Stimulated activated memory B cell treated with anti-CD40 and anti-IgM and Interleukin-4, amounts not matched to agents 10 μg/mL and 1 μg/mL and 100 μg/mL, for 72 hours (primary cell): ENCODE results near the gene ATP9B.
A peak's percentile ranks its signal among the peaks of the same experiment; 100 is the strongest.

Experiments used
- ATAC-seq: fragments of 150-1000 bp; cut with Tn5 transposase; 2 replicates; pipeline ENCODE4 v1.10.0; 2021
- H3K27ac Mint-ChIP-seq: one replicate; pipeline ENCODE4 v1.8.0; 2022; ENCODE audit warnings: mild to moderate bottlenecking, mixed read lengths
- H3K27me3 Mint-ChIP-seq: one replicate; pipeline ENCODE4 v1.8.0; 2022; ENCODE audit warnings: mixed read lengths
- H3K36me3 Mint-ChIP-seq: one replicate; pipeline ENCODE4 v1.8.0; 2022; ENCODE audit warnings: mixed read lengths
- H3K4me1 Mint-ChIP-seq: one replicate; pipeline ENCODE4 v1.8.0; 2022; ENCODE audit warnings: mixed read lengths
- H3K4me3 Mint-ChIP-seq: one replicate; pipeline ENCODE4 v1.8.0; 2022; ENCODE audit warnings: mild to moderate bottlenecking, moderate library complexity, mixed read lengths
- H3K9me3 Mint-ChIP-seq: one replicate; pipeline ENCODE4 v1.8.0; 2022; ENCODE audit warnings: mixed read lengths

Gene ATP9B

DNA sequence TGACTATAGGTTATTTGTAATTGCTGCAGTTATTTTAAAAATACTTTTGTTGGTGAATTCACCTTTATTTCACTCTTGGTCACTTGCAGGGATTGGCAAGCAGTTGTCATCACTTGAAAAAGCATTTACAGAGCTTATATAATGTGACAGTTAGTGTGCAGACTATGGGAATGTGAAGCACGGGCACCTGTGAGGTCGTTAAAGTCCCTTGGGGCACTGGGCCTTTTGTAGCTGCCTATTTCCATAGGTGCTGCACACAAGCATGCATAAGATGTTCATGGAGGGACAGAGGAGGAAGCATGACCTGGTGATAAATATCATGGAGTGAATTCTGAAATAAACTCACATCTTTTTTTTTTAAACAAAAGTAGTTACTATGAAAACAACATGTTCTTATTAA lies 124.6 kb downstream of the ATP9B start:
- no peak overlapping the region for H3K27ac Mint-ChIP-seq
- no peak for ATAC-seq

GRCh38 chr18:79195716-79196683 lies 126.8 kb downstream of the ATP9B start:
- H3K36me3 Mint-ChIP-seq = peaks cover 21% of the 10 kb centered on the region
- ATAC-seq = no peak
- no peaks in the 10 kb centered on the region for H3K27me3 Mint-ChIP-seq
- no peak overlapping the region for H3K4me3 Mint-ChIP-seq
- no peaks in the 10 kb centered on the region for H3K9me3 Mint-ChIP-seq
- H3K27ac Mint-ChIP-seq = no peak overlapping the region
- H3K4me1 Mint-ChIP-seq = no peaks in the 10 kb centered on the region

More for the DNA sequence above, 124.6 kb downstream of the ATP9B start:
- Mint-ChIP-seq H3K4me3 (no peak overlapping the region), H3K36me3 (peaks cover 26% of the 10 kb centered on the region), H3K27me3 (no peaks in the 10 kb centered on the region), H3K4me1 (no peaks in the 10 kb centered on the region), H3K9me3 (no peaks in the 10 kb centered on the region)

DNA sequence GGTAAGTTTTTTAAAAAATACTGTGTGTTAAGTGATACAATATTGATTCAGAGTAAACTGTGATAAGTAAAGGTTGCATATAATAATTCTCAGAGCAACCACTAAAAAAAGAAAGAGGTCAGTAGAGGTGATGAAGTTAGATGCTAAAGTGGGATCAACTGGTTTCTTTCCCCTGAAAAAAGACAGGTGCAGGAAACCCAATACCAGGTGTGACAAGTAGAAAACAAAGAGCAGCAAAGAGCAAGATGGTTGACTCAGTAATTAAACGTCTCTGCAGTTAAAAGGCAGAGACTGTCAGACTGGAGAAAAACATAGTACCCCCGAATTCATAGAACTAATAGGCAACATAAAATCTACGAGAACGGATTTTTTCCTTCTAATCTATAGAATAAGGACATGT lies 128.3 kb downstream of the ATP9B start:
- Mint-ChIP-seq H3K4me3 (no peak overlapping the region), H3K36me3 (peaks cover 13% of the 10 kb centered on the region), H3K4me1 (no peaks in the 10 kb centered on the region), H3K9me3 (no peaks in the 10 kb centered on the region), H3K27ac (no peak overlapping the region), H3K27me3 (no peaks in the 10 kb centered on the region)
- ATAC-seq = no peak

DNA sequence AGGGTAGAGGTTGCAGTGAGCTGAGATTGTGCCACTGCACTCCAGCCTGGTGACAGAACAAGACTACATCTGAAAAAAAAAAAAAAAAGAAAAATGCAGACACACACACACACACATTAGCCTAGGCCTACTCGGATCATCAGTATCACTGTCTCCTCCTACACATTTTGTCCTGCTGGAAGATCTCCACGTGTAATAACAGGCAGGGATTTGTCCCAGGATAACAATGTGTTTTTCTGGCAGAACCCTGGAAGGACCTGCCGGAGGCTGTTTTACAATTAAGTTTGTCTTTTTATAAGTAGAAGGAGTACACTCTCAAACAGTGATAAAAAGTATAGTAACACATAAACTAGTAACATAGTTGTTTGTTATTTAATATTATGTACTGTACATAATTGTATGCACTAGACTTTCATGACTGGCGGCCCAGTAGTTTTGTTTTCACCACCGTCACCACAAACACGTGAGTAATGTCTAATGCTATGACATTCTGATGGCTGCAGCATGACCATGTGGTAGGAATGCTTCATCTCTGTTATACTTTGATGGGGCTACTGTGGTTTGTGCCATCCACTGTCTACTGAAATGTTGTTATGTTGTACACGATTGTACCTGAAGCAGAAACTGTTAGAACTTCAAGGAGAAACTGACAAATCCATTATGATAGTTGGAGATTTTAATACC lies 130.6 kb downstream of the ATP9B start:
- no peak for ATAC-seq
- Mint-ChIP-seq H3K27ac (peak overlapping the region; percentile 20), H3K36me3 (peaks cover 13% of the 10 kb centered on the region), H3K4me3 (no peak overlapping the region), H3K4me1 (no peaks in the 10 kb centered on the region), H3K9me3 (no peaks in the 10 kb centered on the region), H3K27me3 (no peaks in the 10 kb centered on the region)

GRCh38 chr18:79200546-79201268 lies 131.5 kb downstream of the ATP9B start:
- H3K27ac Mint-ChIP-seq = peak overlapping the region; percentile 20

GRCh38 chr18:79203017-79203605 lies 133.9 kb downstream of the ATP9B start:
- H3K9me3 Mint-ChIP-seq = no peaks in the 10 kb centered on the region
- H3K4me1 Mint-ChIP-seq = no peaks in the 10 kb centered on the region
- no peak for ATAC-seq
- H3K27me3 Mint-ChIP-seq = no peaks in the 10 kb centered on the region
- peaks cover 28% of the 10 kb centered on the region for H3K36me3 Mint-ChIP-seq
- H3K27ac Mint-ChIP-seq = no peak overlapping the region
- no peak overlapping the region for H3K4me3 Mint-ChIP-seq

More at GRCh38 chr18:79200546-79201268, 131.5 kb downstream of the ATP9B start:
- ATAC-seq = peak; percentile 94
- no peak overlapping the region for H3K4me3 Mint-ChIP-seq
- no peaks in the 10 kb centered on the region for H3K9me3 Mint-ChIP-seq
- H3K36me3 Mint-ChIP-seq = peaks cover 15% of the 10 kb centered on the region
- no peaks in the 10 kb centered on the region for H3K27me3 Mint-ChIP-seq
- H3K4me1 Mint-ChIP-seq = no peaks in the 10 kb centered on the region

- H3K4me3 Mint-ChIP-seq = no peak overlapping the region
- no peaks in the 10 kb centered on the region for H3K4me1 Mint-ChIP-seq
- H3K9me3 Mint-ChIP-seq = no peaks in the 10 kb centered on the region
- H3K27ac Mint-ChIP-seq = no peak overlapping the region
- no peaks in the 10 kb centered on the region for H3K27me3 Mint-ChIP-seq
- H3K36me3 Mint-ChIP-seq = peaks cover 34% of the 10 kb centered on the region
- no peak for ATAC-seq
Observed at GRCh38 chr18:79204889-79205807, 136.0 kb downstream of the ATP9B start.

DNA sequence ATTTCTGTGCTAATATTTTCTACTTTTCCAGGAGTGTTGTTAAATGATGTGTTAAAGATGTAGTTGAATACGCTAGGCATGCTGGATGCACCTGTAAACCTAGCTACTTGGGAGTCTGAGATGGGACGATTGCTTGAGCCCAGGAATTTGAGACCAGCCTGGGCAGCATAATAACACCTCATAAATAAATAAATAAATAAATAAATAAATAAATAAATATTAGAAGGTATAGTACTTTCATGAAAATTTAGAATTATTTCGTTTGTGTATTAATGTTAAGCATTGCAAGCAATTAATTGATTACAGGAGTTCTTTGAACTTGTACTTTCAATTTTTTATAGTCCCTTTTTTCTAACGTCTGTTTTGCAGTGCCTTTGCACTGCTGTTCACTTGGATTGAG lies 137.2 kb downstream of the ATP9B start:
- ATAC-seq = no peak
- Mint-ChIP-seq H3K27ac (no peak overlapping the region), H3K9me3 (no peaks in the 10 kb centered on the region), H3K36me3 (peaks cover 27% of the 10 kb centered on the region), H3K4me3 (no peak overlapping the region), H3K4me1 (no peaks in the 10 kb centered on the region), H3K27me3 (no peaks in the 10 kb centered on the region)

DNA sequence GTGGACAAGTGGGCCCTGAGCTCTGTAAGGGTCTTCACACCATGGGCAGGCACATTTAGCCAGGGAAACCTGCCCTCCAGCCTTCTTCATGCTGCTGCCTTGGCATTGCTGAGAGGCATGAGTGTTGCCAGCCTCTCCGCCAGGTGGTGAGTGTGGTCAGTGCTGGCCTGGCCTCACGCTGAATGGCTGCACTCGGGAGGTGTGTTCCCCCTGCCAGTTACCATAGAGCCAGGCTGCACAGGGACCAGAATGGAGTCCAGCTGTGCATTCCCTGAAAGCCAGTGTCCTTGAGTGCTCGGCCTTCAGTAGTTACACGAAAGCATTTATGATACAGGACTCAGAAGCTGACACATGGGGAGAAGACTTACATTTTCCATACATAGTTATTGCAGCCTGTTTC lies 139.7 kb downstream of the ATP9B start:
- H3K4me1 Mint-ChIP-seq = no peaks in the 10 kb centered on the region
- peaks cover 27% of the 10 kb centered on the region for H3K36me3 Mint-ChIP-seq
- H3K27me3 Mint-ChIP-seq = no peaks in the 10 kb centered on the region
- ATAC-seq = no peak
- H3K4me3 Mint-ChIP-seq = no peak overlapping the region
- no peak overlapping the region for H3K27ac Mint-ChIP-seq
- no peaks in the 10 kb centered on the region for H3K9me3 Mint-ChIP-seq

DNA sequence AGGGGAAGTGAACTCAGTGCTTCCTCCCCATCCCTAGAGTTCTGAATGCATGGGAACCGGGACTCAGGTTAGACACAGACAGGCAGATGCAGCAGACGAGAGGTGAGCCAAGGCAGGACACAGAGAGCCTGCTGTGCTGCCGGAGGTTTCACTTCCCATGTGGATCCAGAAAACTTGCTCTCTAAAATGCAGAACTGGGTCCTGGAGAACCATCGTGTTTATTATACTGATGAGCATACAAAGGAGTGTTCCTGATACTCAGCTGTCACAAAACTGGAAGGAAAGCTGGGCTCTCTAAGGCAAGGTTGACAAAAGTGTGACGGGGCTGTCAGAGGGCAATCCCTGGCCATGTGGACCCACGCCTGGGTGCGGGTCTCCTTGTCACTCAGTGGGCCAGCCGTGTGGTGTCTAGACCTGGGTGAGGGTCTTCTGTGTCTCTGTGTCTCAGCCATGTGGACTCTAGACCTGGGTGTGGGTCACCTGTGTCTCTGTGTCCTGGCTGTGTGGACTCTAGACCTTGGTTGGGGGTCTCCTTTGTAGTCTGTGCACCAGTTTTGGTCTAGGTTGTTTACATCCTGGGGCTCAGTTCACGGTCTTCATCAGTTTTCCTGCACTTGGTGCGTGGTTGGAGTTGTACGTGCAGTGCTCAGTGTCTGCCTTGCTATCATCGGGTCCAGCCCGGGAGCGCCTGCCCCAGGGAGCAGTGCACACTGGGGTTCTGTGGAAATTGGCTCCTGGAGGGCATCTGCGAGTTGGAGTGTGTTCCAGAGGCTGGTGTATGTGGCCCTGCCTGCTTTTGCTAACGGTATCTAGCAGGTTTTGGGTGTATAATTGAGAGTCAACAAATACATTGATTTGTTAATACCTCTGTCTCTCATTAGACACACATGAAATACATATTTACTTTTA lies 141.1 kb downstream of the ATP9B start:
- Mint-ChIP-seq H3K4me1 (no peaks in the 10 kb centered on the region), H3K27ac (no peak overlapping the region), H3K36me3 (peaks cover 27% of the 10 kb centered on the region), H3K9me3 (no peaks in the 10 kb centered on the region), H3K4me3 (no peak overlapping the region), H3K27me3 (no peaks in the 10 kb centered on the region)
- ATAC-seq = no peak

GRCh38 chr18:79211844-79212243 lies 142.7 kb downstream of the ATP9B start:
- Mint-ChIP-seq H3K27ac (no peak overlapping the region), H3K36me3 (peaks cover 23% of the 10 kb centered on the region), H3K27me3 (no peaks in the 10 kb centered on the region), H3K9me3 (no peaks in the 10 kb centered on the region), H3K4me3 (no peak overlapping the region), H3K4me1 (no peaks in the 10 kb centered on the region)
- no peak for ATAC-seq

DNA sequence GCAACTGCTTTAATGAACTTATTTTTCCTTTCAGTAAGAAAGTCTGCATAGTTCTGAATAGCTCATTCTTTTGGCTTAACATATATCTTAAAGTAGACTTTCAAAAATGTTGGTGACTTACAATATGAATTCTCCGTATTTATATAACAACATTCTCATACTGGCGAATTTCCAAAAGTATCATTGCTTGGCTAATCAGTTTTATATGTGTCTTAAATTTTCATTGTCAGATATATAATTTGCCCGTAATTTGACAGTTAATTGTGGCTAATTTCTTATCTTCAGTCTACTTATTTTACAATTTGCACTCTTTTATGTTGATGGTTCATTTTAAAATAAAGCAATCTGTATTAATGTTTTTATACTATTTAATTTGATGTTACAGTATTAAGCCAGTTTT lies 144.9 kb downstream of the ATP9B start:
- Mint-ChIP-seq H3K9me3 (no peaks in the 10 kb centered on the region), H3K27ac (no peak overlapping the region), H3K4me3 (no peak overlapping the region), H3K4me1 (peaks cover 8% of the 10 kb centered on the region), H3K36me3 (peaks cover 37% of the 10 kb centered on the region), H3K27me3 (no peaks in the 10 kb centered on the region)
- no peak for ATAC-seq

GRCh38 chr18:79216176-79216575 lies 147.0 kb downstream of the ATP9B start:
- no peak for ATAC-seq
- H3K9me3 Mint-ChIP-seq = no peaks in the 10 kb centered on the region
- H3K27me3 Mint-ChIP-seq = no peaks in the 10 kb centered on the region
- peaks cover 47% of the 10 kb centered on the region for H3K36me3 Mint-ChIP-seq
- H3K4me1 Mint-ChIP-seq = peaks cover 12% of the 10 kb centered on the region
- no peak overlapping the region for H3K27ac Mint-ChIP-seq
- H3K4me3 Mint-ChIP-seq = no peak overlapping the region
